ENCODE measurements around the gene MYMK.

The MYMK gene

DNA sequence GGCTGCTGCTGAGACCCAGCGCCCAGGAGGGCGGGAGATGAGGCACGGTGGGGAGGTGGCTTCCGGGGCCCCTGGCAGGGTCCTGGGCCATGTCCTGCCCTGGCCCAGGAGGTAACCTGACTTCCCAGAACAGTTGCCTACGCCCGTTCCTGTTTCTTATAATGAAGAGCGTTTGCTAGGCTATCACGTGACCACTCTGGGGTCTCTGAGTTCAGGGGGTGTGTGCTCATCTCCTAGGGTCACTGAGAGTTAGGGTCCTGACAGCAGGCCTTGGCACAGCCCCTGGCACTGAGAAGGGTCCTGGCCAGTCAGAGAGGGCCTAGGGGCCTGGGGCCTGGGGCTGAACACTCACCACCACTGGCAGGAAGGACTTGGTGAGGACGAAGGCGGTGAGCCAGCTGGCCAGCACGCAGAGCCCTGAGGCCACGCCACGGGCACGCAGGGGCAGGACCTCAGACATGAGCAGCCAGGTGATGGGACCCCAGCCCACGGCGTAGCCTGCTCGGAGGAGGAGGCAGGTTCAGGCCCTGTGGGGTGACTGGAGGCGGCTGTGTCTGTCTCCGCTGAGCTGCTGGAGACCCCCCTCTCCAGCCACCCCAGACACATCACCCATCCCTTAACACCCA lies 51.9 kb downstream of the MYMK start:
- TF ChIP-seq, protein P1, sequence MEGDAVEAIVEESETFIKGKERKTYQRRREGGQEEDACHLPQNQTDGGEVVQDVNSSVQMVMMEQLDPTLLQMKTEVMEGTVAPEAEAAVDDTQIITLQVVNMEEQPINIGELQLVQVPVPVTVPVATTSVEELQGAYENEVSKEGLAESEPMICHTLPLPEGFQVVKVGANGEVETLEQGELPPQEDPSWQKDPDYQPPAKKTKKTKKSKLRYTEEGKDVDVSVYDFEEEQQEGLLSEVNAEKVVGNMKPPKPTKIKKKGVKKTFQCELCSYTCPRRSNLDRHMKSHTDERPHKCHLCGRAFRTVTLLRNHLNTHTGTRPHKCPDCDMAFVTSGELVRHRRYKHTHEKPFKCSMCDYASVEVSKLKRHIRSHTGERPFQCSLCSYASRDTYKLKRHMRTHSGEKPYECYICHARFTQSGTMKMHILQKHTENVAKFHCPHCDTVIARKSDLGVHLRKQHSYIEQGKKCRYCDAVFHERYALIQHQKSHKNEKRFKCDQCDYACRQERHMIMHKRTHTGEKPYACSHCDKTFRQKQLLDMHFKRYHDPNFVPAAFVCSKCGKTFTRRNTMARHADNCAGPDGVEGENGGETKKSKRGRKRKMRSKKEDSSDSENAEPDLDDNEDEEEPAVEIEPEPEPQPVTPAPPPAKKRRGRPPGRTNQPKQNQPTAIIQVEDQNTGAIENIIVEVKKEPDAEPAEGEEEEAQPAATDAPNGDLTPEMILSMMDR (IDR thresholded peaks at IDR 0.05; ENCODE audit: low read depth, low read length) = no peak
- no peak overlapping the region for H3K4me3 ChIP-seq (ENCODE audit: low read depth, low read length)

DNA sequence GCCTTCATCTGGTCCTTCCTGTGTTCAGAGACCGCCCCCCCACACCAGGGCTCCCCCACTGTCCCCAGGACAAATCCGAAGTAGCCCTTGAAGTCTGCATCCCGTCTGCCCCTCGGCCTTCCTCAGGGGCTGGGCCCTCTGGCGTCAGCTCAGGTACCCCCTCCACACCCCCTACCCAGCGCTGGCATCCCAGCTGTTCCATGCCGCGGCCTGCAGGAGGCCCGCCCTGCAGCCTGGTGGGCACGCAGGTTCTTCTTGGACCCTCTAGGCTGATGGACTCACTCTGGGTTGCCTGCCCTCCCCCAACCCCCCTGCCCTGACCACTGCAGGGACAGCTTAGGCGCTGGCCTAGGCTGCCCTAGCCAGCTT lies 52.5 kb downstream of the MYMK start:
- H3K4me3 ChIP-seq (ENCODE audit: low read depth, low read length) = no peak overlapping the region
- TF ChIP-seq, protein P1 (IDR thresholded peaks at IDR 0.05; ENCODE audit: low read depth, low read length) = no peak

DNA sequence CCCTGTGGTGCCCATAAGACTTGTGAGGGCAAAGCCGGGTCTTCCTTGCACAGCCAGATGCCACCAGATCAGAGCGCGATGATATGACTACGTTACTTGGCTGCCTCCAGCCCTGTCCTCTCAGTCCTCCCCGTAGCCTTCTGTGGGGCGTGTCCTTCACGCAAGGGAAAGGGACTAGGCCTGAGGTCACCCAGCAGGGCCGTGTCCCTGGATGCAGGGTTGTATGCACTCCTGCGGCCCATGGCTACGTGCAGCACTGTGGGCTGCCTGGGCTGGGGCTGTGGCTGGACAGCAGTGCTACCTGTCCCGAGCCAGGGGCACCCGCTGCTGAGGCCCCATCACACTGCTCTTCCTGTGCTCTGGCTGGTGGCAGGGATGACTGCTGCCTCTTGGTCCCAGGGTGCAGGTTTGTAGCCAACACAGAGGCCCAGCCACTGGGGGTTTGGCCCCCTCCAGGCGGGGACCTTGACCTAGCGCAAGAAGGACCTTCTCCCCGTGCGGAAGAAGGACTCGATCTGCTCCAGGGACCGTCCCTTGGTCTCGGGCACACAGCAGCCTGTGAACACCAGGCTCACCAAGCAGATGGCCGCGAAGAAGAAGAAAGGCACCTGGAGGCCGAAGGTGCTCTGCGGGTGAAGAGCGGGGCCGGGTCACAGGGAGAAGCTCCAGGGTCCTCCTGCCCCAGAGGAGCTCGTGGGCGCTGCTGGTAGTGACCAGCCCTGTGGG lies 53.0 kb downstream of the MYMK start:
- TF ChIP-seq, protein P1 (IDR thresholded peaks at IDR 0.05; ENCODE audit: low read depth, low read length) = no peak
- H3K4me3 ChIP-seq (ENCODE audit: low read depth, low read length) = no peak overlapping the region

DNA sequence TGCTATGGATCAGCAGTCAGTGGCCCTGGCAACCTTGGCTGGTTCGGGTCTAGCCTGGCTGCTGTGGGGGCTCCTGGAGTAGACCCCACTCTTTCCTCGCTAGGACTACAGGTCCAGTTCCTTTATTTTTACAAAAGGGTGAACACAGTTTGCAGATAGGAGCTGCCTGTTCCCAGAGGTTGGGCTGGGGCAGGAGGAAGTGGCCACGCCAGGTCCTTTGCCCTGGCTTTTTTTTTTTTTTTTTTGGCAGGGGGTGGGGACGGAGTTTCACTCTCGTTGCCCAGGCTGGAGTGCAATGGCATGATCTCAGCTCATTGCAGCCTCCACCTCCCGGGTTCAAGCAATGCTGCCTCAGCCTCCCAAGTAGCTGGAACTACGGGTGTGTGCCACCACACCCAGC lies 53.8 kb downstream of the MYMK start:
- H3K4me3 ChIP-seq (ENCODE audit: low read depth, low read length) = no peak overlapping the region
- TF ChIP-seq, protein P1 (IDR thresholded peaks at IDR 0.05; ENCODE audit: low read depth, low read length) = no peak

DNA sequence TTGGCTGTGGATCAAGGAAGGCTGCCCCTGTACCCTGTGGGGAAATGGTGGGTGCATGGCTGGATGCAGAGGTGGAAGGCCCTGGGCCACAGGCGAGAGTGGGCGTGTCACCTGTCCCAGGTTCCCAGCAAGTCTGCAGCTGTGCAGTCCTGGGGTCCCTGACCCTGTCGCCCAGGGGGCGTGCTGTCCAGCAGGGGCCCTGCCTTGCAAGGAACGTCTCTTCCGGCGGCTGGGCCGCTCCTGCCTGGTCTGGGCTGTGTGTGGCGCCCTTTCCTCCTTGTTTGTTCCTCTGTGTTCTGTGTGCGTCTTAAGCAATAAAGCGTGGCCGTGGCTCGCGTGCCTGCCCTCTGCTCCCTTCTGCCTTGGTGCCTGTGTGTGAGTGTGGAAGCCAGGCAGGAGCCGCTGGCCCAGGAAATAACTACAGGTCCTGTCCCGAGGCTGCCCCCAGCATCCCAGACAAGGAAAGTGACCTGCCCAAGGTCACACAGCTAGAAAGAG lies 54.3 kb downstream of the MYMK start:
- TF ChIP-seq, protein P1 (IDR thresholded peaks at IDR 0.05; ENCODE audit: low read depth, low read length) = no peak
- no peak overlapping the region for H3K4me3 ChIP-seq (ENCODE audit: low read depth, low read length)

DNA sequence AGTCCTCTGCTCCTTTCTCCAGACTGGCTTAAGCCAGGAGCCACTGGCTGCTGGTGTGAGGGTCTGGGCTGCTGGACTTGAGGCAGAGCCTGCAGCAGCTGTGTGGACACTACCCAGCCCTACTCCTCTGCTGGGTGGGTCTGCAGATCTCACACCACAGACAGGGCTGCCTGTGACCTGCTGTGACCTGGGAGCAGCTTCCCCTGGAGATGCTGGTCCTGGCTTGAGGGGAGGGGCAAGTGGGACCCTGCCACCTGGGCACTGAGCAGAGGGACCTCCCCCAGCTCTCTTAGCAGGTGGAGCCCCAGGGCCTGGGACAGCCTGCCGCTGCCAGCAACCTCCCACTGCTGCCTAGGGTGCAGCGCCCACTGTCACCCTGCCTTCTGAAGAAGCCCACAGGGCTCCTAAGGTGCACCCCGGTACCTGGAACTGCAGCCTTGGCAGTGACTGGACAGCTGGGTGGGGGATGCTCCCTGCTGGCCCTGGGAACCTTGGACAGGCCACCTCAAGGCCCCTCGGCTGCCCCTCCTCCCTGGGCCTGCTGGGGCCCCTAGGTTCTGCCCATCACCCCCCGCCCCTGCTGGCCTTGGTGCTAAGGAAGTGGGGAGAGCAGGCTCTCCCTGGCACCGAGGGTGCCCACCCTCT lies 55.9 kb downstream of the MYMK start:
- TF ChIP-seq, protein P1 (IDR thresholded peaks at IDR 0.05; ENCODE audit: low read depth, low read length) = no peak

DNA sequence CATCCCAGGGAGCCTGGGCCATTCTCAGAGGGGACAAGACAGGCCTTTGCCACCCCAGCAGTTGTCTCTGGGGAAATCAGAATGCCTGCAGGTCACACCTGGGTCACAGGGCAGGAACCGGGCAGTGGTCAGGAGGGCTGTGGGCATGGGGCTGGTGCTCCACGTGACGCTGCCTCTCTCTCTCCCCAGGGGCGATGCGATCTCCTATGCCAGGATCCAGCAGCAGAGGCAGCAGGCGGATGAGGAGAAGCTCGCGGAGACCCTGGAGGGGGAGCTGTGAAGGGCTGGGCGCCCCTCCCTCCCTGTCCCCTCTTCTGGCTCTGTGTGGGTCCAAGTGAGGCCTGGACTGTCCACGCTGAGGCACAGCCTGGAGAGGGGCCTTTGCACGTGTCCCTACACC lies 56.4 kb downstream of the MYMK start:
- TF ChIP-seq, protein P1 (IDR thresholded peaks at IDR 0.05; ENCODE audit: low read depth, low read length) = no peak

More for the DNA sequence above, 55.9 kb downstream of the MYMK start:
- no peak overlapping the region for H3K4me3 ChIP-seq (ENCODE audit: low read depth, low read length)

More for the DNA sequence above, 56.4 kb downstream of the MYMK start:
- no peak overlapping the region for H3K4me3 ChIP-seq (ENCODE audit: low read depth, low read length)

All from WI38 (cell line).